GM18508 (cell line): Measurements from ENCODE around the gene IL34.
"Not testable (repeated sequence)": the region's sequence is repeated elsewhere in the genome, so short reads cannot be mapped to it uniquely, and the experiment has no call there.

Experiments
- ATAC-seq: cut with Tn5 transposase; IDR thresholded peaks from one replicate; pipeline ENCODE4 v1.9.1; 2021; ENCODE audit warnings: moderate number of reproducible peaks; ENCODE audit not compliant: insufficient read depth, unreplicated experiment

Gene IL34

GRCh38 chr16:70630960-70631745 lies 15.2 kb upstream of the IL34 start:
- no peak for ATAC-seq

GRCh38 chr16:70632273-70632672 lies 14.1 kb upstream of the IL34 start:
- no peak for ATAC-seq

GRCh38 chr16:70633617-70634016 lies 12.7 kb upstream of the IL34 start:
- ATAC-seq, result not testable (repeated sequence)

- no peak for ATAC-seq
These were observed 11.5 kb upstream of the IL34 start for GRCh38 chr16:70634861-70635260.

- no peak for ATAC-seq
These were observed 10.9 kb upstream of the IL34 start for GRCh38 chr16:70635336-70636016.

- ATAC-seq, result no peak
These were observed 7.3 kb upstream of the IL34 start for GRCh38 chr16:70638814-70639792.

- ATAC-seq, result no peak
These were observed 3.7 kb upstream of the IL34 start for GRCh38 chr16:70642633-70643032.

GRCh38 chr16:70643264-70643663 lies 3.1 kb upstream of the IL34 start:
- ATAC-seq, result not testable (repeated sequence)

- no peak for ATAC-seq
These were observed 1.4 kb upstream of the IL34 start for GRCh38 chr16:70644763-70645597.

- ATAC-seq, result no peak
These were observed 1.3 kb downstream of the IL34 start for GRCh38 chr16:70647441-70648359.

- no peak for ATAC-seq
These were observed 2.2 kb downstream of the IL34 start for GRCh38 chr16:70648606-70649005.

- no peak for ATAC-seq
These were observed 2.9 kb downstream of the IL34 start for GRCh38 chr16:70649300-70649699.

- ATAC-seq, result no peak
These were observed 3.9 kb downstream of the IL34 start for GRCh38 chr16:70650216-70650615.

GRCh38 chr16:70651524-70651923 lies 5.2 kb downstream of the IL34 start:
- ATAC-seq, result no peak

- ATAC-seq, result no peak
These were observed 6.0 kb downstream of the IL34 start for GRCh38 chr16:70652322-70652721.

- no peak for ATAC-seq
These were observed 7.0 kb downstream of the IL34 start for GRCh38 chr16:70653406-70653805.

- no peak for ATAC-seq
These were observed 7.7 kb downstream of the IL34 start for GRCh38 chr16:70653809-70654771.
